ENCODE data around the gene PRR23A.
"Not testable (repeated sequence)": the region's sequence is repeated elsewhere in the genome, so short reads cannot be mapped to it uniquely, and the experiment has no call there.

PRR23A gene

GRCh38 chr3:139006051-139006716 is at the start of gene PRR23A:
TSS of gene PRR23A (minus strand) at chr3:139006268. CDS start at chr3:139006268, 0 bp downstream.
- no peak for DNase-seq

GRCh38 chr3:139052802-139053600 is 46.9 kb upstream of the PRR23A start:
- DNase-seq = no peak

DNA sequence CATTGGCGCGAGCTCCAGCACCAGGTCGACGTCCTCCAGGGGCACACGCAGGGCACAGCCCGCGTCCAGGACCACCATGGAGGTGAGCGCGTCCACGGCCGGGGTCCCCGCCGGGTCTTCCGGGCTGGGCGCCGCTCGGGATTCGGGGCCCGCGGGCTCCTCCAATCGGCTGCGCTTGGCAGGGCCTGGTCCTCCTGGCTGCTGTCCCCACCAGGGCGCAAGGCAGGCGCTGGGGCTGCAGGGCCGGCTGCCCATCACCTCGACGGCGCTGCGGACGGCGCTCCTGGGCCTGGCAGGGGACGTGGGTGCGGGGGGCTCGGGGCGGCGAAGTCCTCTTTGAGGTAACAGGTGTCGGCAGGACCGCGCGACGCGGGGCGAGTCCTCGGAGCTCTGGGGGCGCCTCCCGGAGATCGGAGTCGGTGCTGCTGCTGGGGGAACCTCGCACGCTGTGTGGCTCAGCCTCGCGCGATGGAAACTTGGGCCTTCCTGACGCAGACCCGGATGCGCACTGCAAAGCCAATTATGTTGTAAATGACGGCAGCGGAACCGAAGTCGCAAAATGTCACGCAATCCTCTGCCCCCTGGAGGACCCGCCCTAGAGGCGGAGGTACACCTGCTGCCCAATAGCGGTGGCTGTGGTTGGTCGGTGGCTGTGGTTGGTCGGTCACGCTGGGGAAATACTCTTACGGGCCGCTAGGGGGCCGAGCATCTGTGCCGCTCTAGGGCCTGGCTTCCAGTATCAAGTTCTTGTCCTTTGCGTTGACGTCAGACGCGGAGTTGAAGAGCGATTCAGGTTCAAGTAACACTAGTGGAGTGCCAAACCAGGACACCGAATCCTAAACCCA is 38.5 kb upstream of the PRR23A start, which contains the start of gene PRR23C:
Gene PRR23C, minus strand, starts transcription at position 527 of the 845 bp plus-strand sequence. Its CDS starts 272 bp downstream, at position 255.
- no peak for DNase-seq

GRCh38 chr3:139043554-139044365 is 37.7 kb upstream of the PRR23A start:
- no peak for DNase-seq

DNA sequence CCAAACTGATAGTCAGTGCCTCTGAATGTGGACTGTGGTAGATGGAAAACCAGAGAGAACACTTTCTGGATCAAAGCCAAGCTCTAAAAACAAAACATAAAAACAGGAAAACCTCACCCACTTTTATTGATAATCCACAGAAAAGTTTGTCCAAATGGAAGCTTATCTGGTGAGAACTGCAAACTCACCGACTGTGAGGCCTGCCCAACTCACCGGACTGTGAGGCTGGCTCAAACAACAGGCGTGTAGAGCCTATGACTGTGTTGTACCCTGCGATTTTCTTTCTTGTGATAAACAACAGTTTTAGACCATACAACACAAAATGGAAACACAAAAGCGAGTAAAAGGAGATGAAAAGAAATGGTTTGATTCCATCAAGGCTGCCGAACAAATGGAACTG is 31.4 kb upstream of the PRR23A start:
- no peak for DNase-seq

DNA sequence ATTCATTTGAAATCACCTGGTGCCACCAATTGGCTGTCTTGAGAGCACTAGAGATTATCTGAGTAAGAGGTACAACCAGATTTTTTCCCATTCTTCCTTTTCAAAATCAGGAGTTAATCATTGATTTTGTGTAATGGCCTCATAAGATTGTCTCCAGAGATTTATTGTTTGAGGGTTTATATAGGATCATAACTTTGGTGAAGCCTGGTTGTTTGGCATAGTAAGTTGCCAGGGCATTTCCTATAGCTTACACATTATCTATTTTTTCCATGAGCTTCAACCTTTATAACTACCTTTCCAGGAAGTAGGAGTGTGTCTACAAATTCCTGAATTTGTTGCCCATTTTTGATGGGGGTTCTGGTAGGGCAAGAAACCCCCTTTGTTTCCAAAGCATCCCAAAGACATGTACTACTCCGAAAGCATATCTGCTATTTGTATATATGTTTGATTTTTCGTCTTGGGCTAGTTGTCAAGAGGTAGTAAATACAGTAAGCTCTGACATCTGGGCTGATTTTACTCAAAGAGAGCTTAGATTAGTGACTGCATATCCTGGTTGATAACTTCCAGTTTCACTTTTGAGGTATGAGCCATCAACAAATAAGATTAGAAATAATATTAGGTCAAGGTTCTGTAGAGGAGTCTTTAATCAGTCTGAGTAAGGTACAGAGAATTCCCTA is 26.4 kb upstream of the PRR23A start:
- no peak for DNase-seq

DNA sequence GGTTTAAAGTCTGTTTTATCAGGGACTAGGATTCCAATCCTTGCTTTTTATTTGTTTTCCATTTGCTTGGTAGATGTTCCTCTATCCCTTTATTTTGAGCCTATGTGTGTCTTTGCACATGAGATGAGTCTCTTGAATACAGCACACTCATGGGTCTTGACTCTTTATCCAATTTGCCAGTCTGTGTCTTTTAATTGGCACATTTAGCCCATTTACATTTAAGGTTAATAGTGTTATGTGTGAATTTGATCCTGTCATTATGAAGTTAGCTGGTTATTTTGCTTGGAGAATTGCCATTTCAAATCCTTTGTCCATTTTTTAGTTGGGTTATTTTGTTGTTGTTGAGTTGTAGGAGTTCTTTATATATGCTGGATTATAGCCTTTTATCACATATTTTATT is 24.5 kb upstream of the PRR23A start:
- DNase-seq = not testable (repeated sequence)

GRCh38 chr3:139024968-139025367 is 18.9 kb upstream of the PRR23A start:
- no peak for DNase-seq

- no peak for DNase-seq
Observed at GRCh38 chr3:139020868-139021234, 14.8 kb upstream of the PRR23A start, which contains the start of gene PRR23B. TSS of gene PRR23B (minus strand) at chr3:139020926. CDS start at chr3:139020661, 265 bp downstream.

GRCh38 chr3:139020036-139020867 is 14.2 kb upstream of the PRR23A start:
- DNase-seq = no peak

DNA sequence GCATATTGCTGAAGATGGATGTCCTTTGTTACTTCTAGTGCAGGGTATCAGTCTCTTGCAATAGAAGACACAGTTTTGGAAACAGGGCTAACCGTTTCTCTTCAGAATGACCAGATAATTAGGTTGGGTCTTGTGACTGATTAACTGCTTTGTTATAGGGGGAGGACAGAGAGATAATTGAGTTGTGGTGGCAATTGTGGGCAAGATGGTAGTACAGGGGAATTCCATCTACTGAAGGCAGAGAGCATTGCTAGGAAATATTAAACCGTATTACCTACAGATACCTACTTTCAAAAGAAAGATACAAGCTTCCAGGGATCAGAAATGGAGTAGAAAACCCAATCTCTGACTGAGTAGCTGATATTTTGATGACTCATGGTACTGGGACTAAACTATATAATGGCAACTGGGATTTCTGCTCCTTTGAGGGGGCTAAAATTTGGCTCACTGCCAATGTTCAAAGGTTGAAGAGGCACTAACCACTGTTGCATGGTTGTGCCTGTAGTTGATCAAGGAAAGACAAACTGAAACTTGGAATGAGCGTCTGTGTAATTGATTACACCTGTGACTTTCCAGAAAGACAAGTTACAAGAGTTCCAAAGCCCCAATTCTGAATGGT is 10.5 kb upstream of the PRR23A start:
- no peak for DNase-seq

GRCh38 chr3:139005356-139005993 is 593 bp downstream of the PRR23A start:
- no peak for DNase-seq

DNA sequence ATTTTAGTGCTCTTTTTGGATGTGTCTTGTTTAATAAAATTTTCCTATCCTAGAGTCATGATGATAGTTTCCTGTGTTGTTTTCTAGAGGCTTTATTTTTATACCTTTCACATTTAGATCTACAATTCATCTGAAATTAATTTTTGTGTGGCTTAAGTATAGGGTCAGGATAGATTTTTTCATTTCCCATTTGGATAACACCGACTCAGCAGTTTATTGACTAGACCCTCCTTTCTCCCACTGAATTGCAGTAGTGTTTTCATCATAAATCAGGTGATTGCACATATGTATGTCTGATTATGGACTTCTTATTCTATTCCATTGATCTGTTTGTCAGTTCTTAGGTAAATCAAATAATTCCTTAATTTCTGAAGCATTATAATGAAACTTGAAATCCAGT is 10.4 kb downstream of the PRR23A start:
- DNase-seq = no peak

DNA sequence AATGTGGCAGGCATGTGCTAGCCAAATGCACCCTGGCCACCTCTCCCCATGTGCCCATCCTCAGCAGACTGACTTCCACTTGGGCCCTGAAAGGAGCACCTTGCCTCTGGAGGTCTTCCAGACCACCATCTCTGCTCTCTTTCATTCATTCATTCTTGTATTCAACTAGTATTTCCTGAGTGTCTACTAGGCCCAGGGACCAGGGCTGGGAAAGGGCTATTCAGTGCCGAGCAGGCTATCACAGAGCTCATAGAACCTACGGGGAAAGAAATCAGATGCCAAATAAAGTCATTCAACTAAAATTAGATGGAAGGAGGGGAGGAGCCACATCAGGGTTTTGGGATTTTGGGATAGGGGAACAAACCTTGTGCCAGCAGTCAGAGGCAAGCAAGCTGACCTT is 18.9 kb downstream of the PRR23A start:
- DNase-seq = no peak

DNA sequence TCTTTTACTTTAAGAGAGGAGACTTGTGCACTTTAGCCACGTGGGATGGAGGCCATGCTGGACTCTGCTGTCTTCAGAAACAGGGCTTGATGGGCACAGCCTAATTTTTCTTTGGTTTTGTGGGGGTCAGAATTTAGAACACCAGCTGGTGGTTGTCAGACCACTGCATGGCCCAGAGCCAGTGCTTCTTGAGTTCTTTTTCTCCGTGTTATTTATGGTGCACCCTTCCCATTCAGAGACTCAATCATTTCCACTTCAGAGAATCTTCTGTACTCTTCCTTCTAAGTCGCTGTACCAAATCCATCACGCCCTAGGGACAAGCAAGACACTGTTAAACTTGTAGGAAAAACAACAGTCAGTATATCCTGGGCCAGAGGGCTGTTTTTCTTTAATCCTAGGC is 20.1 kb downstream of the PRR23A start:
- DNase-seq = no peak

DNA sequence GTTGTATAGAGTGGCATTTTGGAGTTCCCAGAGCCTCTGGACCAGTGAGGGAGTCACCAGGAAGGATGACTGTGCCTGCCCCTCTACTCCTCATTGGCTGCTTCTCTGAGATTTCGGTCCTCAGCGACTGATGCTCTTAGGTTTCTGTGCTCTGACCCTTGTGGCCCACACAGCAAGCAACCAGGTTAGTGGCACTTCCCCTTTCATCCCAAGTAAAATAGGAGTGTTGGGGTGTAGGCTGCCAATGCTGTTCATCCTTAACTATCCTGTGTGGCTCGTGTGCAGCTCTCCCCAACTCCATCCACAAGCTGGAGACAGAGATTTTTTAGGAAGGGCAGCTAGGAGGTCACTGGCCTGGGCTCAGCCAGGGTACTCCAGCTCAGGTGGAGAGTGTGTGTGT is 21.3 kb downstream of the PRR23A start:
- DNase-seq = no peak

DNA sequence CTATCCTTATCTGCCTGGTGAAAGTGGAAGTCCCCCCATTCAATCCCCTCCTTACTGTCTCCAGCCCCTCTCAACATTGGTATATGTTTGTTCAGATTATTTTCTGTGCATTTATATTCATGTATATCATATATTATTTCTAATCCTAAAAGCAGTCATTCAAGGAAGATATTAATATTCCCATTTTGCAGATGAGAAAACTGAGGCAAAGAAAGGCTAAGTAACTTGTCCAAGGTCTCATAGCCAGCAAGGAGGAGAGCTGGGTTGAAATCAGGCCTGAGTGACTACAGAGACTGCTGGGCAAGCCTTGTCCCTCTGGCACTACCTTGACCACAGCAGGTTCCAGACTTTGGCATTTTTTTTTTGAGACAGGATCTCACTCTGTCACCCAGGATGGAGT is 30.0 kb downstream of the PRR23A start:
- DNase-seq = no peak

DNA sequence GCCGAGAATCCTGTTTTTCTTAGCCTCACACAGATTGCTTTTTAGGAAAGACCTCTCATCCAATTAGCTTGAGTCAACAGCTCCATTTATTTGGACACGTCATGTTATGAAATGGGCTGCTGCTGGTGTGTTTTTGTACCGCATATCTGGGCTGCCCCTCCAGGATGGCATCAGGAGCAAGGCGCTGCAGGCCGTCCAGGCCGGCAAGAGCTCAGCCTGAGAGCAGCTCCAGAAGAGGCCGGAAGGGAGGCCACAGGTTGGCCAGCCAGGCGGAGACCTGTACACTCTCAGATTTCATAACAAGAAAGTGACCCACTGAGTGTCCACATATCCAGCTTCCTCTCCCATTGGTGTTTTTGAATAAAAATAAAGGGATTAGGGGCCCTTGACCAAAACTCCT is 30.7 kb downstream of the PRR23A start:
- DNase-seq = no peak

- DNase-seq = no peak
Observed at GRCh38 chr3:138974462-138974861, 31.6 kb downstream of the PRR23A start.

GRCh38 chr3:138972941-138973340 is 33.1 kb downstream of the PRR23A start:
- DNase-seq = no peak

All from activated CD8-positive, alpha-beta memory T cell treated with anti-CD3 and anti-CD28 coated beads for 24 hours (primary cell).